Measurements from ENCODE around the gene ENTPD8.

The ENTPD8 gene

DNA sequence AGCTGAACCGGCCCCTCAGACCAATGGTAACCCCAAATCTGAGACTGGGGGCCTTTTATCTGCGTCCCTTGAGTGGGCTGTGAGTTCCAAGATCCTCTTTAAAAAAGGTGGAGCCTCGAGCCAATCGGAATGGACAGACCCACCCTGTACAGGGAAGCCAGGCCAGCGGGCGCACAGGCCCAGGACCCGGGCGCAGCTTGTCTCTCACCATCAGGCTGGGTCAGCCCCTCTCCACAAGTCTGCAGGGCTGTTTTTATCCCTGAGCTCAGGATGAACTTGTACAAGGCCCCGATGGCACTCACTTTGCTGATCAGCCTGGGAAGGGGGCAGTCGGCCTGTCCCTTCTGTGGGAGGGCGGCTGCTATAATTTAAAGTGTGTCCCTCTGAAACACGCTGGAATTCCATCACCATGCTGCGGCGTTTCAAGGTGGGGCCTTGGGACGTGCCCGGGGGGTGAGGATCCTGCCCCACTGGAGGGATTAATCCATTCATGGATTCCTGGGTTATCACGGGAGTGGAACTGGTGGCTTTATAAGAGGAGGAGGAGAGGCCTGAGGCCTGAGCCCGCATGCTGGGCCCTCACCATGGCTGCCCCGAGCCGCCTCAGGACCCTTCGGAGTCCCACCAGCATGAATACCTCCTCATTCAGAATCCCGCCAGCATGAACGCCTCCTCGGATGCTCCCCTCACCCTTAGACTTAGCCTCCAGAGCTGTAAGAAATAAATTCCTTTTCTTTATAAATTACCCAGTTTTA, 32.3 kb downstream of the ENTPD8 start:
- no peak for DNase-seq

DNA sequence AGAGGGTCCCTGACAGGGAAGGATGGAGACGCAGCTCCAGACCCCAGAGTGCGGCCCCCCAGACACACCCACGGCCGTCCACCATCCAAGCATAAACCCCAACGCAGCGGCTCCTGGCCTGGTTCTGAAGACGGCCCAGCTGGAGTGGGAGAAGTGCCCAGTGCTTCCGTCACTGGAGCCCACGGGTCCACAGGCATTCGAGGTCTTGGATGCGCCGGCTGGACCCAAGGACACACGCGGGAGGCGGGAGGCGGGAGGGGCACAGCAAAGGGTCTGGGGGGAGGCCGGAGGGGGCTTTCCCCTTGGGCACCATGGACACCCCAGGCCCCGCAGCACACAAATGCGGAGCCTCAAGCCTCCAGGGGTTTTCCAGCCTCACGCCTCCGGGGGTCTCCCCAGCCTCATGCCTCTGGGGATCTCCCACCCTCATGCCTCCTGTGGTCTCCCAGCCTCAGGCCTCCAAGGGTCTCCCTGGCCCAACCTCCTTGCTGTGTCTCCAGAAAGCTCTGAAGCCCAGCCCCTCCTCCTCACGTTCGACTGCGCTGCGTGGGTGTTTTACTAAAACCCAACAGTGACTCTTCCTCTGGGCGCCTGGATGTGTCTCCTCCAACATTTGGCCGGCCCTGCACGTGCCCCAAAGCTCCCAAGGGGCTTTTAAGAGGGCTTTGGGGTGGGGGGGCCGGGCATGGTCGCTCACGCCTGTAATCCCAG, 33.4 kb downstream of the ENTPD8 start:
- DNase-seq: no peak

DNA sequence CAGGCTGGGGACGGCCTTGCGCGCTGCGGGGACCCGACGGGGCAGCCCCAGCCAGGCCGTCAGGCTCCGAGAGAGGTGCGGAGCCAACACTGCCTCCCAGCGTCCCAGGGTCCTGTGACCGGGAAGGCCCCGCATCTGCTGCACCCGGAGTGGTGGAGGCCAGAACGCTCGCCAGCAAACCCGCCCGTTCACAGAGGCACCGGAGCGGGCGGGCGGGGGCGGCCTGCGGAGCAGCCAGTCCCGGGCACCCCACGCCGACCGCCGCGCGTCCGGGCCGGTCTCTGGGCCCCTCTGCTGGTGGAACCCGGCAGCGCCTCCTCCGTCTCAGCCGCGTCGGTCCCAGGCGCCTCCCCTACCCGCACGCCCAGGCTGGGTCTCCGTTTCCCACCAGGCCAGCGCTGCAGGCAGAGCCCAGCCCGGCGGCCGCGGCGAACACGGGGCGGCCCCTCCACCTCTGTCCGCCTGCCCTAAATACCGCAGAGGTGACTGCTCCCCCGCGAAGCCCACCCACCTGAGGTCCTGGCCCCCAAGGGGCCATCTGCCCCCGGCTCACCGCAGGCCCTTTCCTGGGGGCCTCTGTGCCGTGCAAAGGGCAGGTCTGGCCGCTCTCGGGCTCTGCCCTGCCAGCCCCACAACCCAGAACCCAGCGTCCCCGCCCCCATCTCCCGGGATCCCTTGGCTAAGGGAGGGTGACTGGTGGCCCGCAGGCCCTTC, 34.1 kb downstream of the ENTPD8 start:
- DNase-seq: peak; percentile 37

DNA sequence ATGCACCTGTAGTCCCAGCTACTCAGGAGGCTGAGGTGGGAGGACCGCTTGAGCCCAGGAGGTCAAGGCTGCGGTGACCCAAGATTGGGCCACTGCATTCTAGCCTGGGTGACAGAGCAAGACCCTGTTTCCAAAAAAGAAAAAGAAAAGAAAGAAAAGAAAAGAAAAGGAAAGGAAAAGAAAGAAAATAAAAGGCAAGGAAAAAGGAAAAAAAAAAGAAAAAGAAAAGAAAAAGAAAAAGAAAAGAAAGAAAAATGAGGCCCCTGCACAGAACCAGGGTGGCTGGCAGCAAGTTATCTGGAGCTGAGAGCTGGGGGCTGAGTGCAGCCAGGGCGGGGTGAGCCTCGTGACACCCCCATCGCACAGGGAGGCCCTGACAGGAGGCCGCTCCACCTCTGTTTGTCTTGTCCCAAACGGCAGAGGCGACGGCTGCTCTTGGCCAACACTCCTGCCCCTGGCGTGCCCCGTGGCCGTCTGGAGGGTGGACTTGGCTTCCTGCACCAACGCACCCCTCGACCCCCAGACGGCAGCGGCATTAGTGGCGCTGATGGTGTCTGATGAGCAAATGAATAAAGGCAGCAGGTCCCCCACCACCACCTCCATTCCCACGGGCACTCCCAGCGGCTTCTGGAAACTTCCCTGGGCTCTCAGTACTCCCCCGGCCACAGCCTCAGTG, 34.9 kb downstream of the ENTPD8 start:
- no peak for DNase-seq

DNA sequence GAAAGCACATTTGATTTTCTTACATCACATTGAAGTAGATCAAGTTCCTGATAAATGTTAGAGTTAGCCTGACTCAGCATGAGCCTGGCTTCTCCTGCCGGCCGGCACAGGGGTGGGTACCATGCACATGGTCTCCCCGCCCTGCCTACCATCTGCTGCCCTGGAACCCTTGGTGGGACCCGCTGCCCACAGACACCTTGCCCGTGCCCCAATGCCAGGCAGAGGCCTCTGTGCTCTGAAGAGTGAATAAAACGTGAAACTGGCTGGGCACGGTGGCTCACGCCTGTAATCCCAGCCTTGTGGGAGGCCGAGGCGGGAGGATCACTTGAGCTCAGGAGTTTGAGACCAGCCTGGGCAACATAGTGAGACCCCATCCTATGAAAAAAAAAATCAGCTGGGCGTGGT, 35.5 kb downstream of the ENTPD8 start:
- no peak for DNase-seq

DNA sequence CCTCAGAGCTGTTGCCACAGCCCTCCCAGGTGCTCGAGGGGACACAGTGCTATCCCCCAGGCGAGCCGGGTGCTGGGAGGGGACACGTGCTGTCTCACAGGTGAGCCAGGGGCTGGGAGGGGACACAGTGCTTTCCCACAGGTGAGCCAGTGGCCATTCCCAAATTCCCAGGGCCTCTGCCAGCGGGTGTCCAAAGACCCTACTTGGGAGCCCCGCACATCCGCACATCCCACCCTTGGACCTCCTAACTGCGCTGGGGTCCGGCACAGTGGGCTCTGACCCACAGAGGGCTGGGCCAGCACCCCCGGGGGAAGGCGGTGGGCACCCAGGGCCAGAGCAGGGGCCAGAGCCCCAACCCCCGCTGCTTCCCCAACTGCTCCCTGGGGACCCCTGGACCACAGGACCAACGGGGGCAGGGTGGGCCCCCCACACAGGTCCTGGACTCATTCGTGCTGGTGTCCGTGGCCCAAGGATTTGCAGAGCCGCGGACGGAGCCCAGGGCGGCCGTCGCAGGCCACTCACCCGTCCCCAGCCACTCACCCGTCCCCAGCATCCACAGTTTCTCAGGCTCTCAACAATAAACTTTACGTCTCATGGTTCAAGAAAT, 36.1 kb downstream of the ENTPD8 start:
- no peak for DNase-seq

DNA sequence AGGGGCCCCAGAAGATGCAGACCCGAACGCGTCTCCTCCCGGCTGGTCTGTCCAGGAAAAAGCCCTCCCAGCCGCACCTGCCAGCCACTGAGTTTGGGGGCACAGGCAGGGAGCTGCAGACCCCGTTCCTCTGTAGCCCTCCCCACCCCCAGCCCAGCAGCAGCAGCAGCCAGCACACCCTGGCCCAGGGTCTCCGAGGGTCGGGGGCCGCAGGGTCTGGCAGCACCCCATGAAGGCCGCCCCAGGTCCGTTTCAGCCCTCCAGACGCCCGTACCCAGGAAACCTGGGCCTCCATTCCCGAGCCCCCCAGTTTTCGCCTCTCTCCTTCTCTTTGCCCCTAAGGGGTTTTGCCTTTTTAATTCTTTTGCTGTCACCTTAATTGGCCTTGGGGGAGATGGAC, 37.9 kb downstream of the ENTPD8 start:
- DNase-seq: no peak

DNA sequence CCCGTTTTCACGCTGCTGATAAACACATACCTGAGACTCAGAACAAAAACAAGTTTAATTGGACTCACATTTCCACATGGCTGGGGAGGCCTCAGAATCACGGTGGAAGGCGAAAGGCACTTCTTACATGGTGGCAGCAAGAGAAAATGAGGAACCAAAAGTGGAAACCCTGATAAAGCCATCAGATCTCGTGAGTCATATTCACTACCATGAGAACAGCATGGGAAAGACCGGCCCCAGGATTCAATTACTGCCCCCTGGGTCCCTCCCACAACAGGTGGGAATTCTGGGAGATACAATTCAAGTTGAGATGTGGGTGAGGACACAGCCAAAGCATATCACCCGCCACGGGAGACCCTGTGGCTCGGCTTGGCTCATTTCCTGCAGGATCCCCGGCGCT, 38.4 kb downstream of the ENTPD8 start:
- no peak for DNase-seq

DNA sequence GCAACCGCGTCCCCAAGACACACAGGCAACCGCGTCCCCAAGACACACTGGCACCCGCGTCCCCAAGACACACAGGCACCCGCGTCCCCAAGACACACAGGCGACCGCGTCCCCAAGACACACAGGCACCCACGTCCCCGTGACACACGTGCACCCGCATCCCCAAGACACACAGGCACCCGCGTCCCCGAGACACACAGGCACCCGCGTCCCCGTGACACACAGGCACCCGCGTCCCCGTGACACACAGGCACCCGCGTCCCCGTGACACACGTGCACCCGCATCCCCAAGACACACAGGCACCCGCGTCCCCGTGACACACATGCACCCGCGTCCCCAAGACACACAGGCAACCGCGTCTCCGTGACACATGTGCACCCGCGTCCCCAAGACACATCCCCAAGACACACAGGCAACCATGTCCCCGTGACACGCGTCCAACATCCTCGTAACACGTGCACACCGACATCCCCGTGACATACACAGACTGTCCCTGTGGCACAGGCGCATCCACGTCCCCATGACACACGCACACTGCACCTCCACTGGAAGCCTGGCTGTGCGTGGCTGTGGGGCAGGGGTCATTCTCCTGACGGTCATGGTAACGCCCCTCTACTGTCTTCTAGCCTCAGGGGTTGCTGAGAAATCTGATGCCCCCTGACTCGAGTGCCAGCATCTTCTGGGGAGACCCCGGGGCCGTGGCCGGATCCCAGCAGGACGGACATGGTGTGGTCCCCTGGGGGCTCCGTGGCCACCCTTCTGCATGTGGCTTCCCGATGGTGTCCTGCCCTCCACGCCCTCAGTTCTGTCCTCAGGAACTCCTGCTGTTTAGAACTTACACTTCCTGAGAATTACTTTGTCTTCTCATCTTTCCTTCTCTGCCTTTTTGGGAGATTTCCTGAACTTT, 42.3 kb downstream of the ENTPD8 start:
- DNase-seq: no peak

DNA sequence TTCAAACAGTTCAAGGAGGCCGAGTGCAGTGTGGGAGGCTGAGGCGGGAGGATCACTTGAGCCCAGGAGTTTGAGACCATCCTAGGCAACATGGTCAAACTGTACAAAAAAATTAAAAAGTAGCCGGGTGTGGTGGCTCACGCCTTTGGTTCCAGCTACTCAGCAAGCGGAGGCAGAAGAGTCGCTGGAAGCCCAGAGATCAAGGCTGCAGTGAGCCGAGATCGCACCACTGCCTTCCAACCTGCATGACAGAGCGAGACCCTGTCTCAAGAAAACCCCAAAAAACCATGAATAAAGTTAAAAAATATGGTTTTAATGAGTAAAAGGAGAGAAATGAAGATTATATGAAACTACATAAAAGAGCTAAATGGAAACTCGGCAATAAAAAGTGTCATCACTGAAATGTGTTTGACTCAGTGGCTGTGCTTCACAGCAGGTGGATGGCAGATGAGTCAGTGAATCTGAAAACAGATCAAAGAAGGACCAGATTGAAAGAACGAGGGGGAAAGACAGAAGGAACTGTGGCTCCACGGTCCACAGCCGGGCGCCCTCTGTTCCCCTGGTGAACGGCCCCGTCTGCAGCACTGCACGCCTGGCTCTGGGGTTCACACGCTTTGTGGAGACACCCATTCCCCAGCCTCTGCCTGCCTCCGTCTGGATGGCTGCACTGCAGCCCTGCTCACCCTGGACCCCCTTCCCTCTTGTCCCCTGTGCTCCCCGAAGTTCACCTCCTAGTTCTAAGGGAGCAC, 43.3 kb downstream of the ENTPD8 start:
- DNase-seq: no peak

DNA sequence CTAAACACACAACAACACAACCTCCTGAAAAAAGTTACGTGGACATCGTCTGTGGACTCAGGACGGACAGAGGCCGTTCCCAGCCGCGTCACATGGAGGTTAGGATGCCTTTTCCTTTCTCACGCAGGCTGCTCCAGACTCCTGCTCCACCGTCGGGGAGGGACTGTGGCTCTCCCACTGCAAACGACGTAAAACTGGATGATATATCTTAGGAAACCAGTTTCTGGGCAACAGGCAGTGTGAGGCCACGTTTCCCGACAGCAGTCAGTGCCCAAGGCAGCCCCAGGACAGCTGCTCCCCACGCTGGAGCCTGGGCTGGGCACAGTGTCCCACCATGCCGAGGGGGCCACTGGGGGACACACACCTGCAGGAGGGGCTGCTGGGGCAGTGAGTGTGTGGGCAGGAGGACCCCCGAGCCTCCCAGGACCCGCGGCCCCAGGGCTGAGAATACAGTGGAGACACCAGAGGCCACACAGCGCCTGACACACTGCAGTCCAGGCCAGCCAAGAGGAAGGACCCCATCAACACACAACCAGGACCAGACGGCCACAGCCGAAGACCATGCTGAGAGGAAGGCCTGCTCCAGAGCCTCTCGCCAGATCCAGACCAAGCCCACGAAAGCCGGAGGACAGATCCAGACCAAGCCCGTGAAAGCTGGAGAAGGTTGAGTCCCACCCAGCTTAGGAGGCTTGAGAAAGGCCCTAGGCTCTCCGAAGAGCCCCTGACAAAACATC, 44.4 kb downstream of the ENTPD8 start:
- DNase-seq: no peak

DNA sequence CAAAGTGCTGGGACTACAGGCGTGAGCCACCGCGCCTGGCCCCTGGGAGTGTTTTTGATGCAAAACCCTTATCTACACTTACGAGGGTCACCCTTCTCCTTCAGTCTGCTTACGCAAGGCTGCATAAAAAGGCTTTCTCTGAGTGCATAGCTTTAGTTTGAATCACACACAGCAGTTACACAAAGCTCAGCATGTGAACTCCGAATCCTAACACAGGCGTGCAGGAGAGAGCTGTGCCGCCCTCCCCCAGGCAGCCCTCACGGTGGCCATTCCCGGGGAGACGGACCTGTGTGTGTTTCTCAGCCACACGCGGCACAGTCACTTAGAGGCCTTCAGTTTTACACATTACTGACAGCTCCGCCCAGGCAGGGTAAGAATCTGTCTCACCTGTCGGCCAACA, 44.9 kb downstream of the ENTPD8 start:
- no peak for DNase-seq

DNA sequence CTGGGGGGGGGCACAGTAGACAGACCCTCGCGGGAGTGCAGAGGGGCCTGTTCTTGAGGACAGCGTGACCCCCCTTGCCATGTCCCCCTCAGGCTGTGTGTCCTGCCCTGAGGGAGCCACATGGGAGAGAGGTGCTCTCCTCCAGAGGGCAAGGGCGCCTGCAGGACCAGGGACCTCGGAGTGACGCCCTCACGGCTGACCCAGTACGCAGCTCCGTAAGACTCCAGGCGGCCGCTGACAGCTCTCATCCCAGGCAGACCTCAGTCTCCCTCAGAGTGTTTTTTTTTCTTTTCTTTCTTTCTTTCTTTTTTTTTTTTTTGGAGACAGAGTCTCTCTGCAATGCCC, 45.5 kb downstream of the ENTPD8 start:
- DNase-seq: no peak

DNA sequence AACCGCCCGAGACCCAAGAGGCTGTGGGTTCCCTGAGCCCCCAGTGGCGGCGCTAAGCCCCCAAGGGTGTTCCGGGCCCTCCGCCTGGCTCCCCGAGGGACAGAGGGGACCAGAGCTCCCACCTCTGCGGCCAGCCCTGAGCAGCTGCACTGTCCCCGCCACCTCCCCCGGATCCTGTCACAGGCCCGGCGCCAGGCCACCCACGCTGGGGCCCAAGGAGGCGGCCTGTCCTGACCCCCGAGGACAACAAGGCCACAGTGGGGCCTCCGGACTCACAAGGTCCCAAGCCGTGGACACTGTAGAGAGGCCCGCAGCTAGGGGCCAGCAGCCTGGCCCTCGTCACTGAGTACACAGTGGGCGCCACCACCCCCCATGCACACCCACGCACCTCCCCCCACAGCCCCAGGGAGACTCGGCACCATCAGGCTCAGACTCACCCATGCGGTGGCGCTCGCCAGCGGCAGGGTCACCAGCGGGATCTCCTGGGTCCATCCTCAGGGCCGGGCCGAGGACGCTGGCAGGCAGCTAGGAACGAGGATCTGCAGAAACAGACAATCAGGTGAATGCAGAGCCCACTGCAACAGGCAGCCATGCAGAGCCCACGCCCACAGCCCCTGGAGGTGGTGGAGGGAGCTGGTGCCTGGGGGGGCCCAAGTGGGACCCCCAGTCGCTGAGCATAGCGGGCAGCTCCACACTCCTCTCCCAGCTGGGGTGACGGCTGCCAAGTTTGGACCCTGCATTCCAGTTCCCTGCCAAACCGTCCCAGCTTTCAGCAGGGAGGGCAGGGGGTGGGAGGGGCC, 46.1 kb downstream of the ENTPD8 start:
- no peak for DNase-seq

DNA sequence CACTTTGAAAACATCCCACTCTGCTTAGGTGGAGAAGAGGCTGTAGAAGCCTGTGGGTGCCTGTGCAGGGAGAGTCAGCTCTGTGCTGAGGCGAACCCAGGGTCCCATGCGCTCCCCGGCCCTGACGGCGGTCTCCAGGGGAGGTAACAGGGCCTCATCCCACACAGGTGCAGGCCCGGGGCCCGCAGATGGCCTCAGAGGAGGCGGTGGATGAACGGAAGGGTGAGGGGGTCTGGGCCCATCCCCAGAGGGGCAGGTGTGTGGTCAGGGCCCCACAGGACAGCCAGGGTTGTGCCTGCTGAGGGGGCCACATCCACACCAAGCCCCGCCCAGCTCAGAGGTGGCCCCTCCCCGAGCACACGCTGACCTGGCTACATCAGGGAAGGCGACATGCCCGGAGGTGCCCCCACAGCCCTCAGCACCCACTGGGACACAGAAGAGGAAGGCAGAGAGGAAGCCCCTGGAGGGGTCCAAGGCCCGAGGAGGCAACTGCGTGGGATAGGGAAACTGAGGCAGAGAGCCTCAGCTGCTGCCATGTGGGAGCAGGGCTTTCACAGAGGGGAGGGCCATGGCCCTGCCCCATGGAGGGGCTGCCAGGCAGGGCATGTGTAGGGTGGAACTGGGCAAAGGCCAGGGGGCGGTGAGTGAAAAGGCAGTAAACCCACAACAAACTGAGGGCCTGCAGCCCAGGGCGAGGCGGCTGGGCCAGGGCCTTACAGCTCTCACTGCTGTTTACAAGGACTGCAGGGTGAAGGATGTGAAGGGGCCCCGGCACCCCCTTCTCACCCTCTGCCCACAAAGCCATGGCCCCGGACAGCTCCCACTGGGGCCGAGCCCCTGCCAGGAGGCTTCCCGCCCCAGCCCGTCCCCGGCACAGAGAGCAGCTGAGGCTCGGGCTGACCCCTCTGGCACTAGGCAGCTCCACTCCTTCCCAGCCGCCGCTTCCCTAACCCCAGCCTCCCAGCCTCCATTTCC, 47.7 kb downstream of the ENTPD8 start:
- no peak for DNase-seq

DNA sequence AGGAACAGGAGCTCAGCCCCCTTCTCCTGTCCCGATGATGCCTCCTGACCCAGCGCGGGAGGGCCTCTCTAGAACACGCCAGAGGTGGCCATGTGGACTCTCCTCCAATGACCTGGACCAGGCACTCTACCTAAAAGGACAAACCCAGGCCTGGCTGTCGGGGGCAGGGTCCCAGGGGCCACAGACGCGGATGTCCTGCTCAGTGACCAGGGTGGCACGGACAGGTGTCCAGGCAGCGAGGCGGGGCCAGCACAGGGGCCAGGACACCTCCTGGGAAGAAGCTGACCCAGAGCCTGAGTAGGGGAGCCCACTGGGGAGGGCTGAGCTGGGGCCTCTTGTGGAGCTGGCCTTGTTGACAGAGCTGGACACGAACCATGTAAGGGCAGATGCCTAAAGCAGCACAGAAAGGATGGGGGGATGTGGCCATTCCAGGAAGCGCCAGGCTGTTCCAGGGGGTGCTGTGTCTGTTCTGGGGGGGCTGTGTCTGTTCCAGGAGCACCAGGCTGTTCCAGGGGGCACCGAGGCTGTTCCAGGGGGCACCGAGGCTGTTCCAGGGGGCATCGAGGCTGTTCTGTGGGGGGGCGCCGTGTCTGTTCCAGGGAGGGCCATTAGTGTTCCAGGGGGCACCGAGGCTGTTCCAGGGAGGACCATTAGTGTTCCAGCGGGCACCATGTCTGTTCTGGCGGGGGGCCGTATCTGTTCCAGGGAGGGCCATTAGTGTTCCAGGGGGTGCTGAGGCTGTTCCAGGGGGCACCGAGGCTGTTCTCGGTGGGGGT, 48.7 kb downstream of the ENTPD8 start:
- no peak for DNase-seq

DNA sequence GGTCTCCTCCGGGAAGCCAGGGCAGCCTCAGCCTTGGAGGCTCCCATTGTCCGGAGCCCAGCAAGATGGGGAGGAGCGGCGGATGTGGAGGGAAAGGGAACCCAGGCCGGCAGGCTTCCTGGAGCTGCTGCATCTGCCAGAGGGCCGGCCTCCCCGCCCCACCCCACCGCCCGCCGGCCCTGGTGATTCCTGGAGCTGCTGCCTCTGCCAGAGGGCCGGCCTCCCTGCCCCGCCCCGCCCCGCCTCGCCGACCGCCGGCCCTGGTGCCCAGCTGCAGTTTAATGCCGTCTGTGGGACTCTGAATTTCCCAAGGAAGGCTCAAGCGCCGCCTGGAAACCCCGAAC, 49.8 kb downstream of the ENTPD8 start:
- no peak for DNase-seq

Measured in activated effector memory CD4-positive, alpha-beta T cell treated with Interleukin-2 at 50 U/mL for 16 hours (primary cell).